Uterus (tissue), 4 donors: Measurements from ENCODE around the gene GALNT1. TPM values are rescaled to one million over a fixed set of nuclear protein-coding genes. Genes with fewer than 3 reads are reported as not detected.

Experiments
- DNase-seq, 2 donors: peaks; one replicate each; pipeline ENCODE4 v3.0.0-alpha.2; 2019 to 2020
- H3K27ac ChIP-seq, 2 donors: fragments of 200-600 bp; sonication (generic); 1 replicate in 1 of 2; 2 replicates in 1 of 2; pipeline ENCODE4 v1.5.1; 2016 to 2018
- H3K27me3 ChIP-seq, 2 donors: fragments of 200-600 bp; sonication (generic); one replicate each; pipeline ENCODE4 v1.5.1; 2018 to 2019; ENCODE audit warnings: control low read depth in 1 of 2
- H3K36me3 ChIP-seq, 2 donors: fragments of 200-600 bp; sonication (generic); one replicate each; pipeline ENCODE4 v1.5.1; 2019; ENCODE audit warnings: control low read depth in 1 of 2
- H3K4me1 ChIP-seq, 2 donors: fragments of 200-600 bp; sonication (generic); one replicate each; pipeline ENCODE4 v1.5.1; 2018 to 2019; ENCODE audit warnings: control low read depth in 1 of 2
- H3K4me3 ChIP-seq, 2 donors: fragments of 200-600 bp; sonication (generic); 1 replicate in 1 of 2; 2 replicates in 1 of 2; pipeline ENCODE4 v1.5.1; 2018 to 2019; ENCODE audit warnings: mild to moderate bottlenecking in 1 of 2
- H3K9me3 ChIP-seq, 2 donors: fragments of 200-600 bp; sonication (generic); one replicate each; pipeline ENCODE4 v1.5.1; 2019; ENCODE audit warnings: control low read depth in 1 of 2
- CTCF ChIP-seq, 4 experiments: fragments of 200-600 bp in 2 of 4; fragments of 450-650 bp in 2 of 4; sonication (generic) in 2 of 4; IDR thresholded peaks; one replicate each; pipeline ENCODE4 v1.5.1; 2016 to 2019; ENCODE audit warnings: antibody characterized with exemption in 4 of 4, mild to moderate bottlenecking in 2 of 4, moderate library complexity in 1 of 4
- POLR2A ChIP-seq, 2 donors: fragments of 450-650 bp; IDR thresholded peaks; one replicate each; pipeline ENCODE4 v1.6.1; 2016; ENCODE audit warnings: antibody characterized with exemption in 2 of 2, mild to moderate bottlenecking in 1 of 2, moderate library complexity in 1 of 2
- intact Hi-C: fragments of 100-400 bp; cut with DNase I; formaldehyde crosslinking; loops from one replicate; pipeline ENCODE4 v1.15.1; 2023; ENCODE audit warnings: low total_unique reads
- total RNA-seq, 4 donors: library from RNA; depleted of rRNA in 3 of 4; stranded (reverse); fragments of >200 nt in 3 of 4; gene quantifications; one replicate each; pipeline versions ENCODE4 v1.1.0 to v1.2.4, GENCODE V29; 2014 to 2023
- donor health status: DM: yes; HTN: yes; CAD: no.

GALNT1 gene
- total RNA-seq, 4 donors from 2014 or later, result 13.6 to 98.2 (median 33.3) TPM

- no peaks in the 10 kb centered on the region for H3K4me1 ChIP-seq
- intact Hi-C loops, result no loop called here
- H3K27ac ChIP-seq, result no peak overlapping the region
- no peaks in the 10 kb centered on the region for H3K9me3 ChIP-seq
- TF ChIP-seq CTCF (IDR thresholded peaks at IDR 0.05), result no peak
- no peak for TF ChIP-seq POLR2A (IDR thresholded peaks at IDR 0.05)
- no peaks in the 10 kb centered on the region for H3K27me3 ChIP-seq
- DNase-seq, result no peak
- H3K4me3 ChIP-seq, result no peak overlapping the region
- H3K36me3 ChIP-seq, result no peaks in the 10 kb centered on the region
Measured at GRCh38 chr18:35588995-35589394, 7.5 kb downstream of the GALNT1 start.

GRCh38 chr18:35589546-35589945 lies 8.0 kb downstream of the GALNT1 start:
- no peak overlapping the region for H3K27ac ChIP-seq
- intact Hi-C loops, result no loop called here
- H3K27me3 ChIP-seq, result no peaks in the 10 kb centered on the region
- DNase-seq, result no peak
- H3K9me3 ChIP-seq, result no peaks in the 10 kb centered on the region
- no peak overlapping the region for H3K4me3 ChIP-seq
- H3K4me1 ChIP-seq, result no peaks in the 10 kb centered on the region
- TF ChIP-seq CTCF (IDR thresholded peaks at IDR 0.05), result no peak
- no peak for TF ChIP-seq POLR2A (IDR thresholded peaks at IDR 0.05)
- no peaks in the 10 kb centered on the region for H3K36me3 ChIP-seq

GRCh38 chr18:35590935-35591334 lies 9.4 kb downstream of the GALNT1 start:
- intact Hi-C loops, result no loop called here

GRCh38 chr18:35592298-35592697 lies 10.8 kb downstream of the GALNT1 start:
- H3K27ac ChIP-seq, result no peak overlapping the region
- DNase-seq, result no peak
- H3K4me1 ChIP-seq, result no peaks in the 10 kb centered on the region
- H3K4me3 ChIP-seq, result no peak overlapping the region
- no peaks in the 10 kb centered on the region for H3K36me3 ChIP-seq
- no peaks in the 10 kb centered on the region for H3K9me3 ChIP-seq
- H3K27me3 ChIP-seq, result no peaks in the 10 kb centered on the region
- intact Hi-C loops, result no loop called here
- TF ChIP-seq CTCF (IDR thresholded peaks at IDR 0.05) (no peak), POLR2A (IDR thresholded peaks at IDR 0.05) (no peak)

More at GRCh38 chr18:35590935-35591334, 9.4 kb downstream of the GALNT1 start:
- Histone ChIP-seq H3K27ac (no peak overlapping the region), H3K4me1 (no peaks in the 10 kb centered on the region), H3K9me3 (no peaks in the 10 kb centered on the region), H3K4me3 (no peak overlapping the region), H3K36me3 (no peaks in the 10 kb centered on the region), H3K27me3 (no peaks in the 10 kb centered on the region)
- no peak for TF ChIP-seq CTCF (IDR thresholded peaks at IDR 0.05)
- no peak for TF ChIP-seq POLR2A (IDR thresholded peaks at IDR 0.05)
- DNase-seq, result no peak

- no peaks in the 10 kb centered on the region for H3K4me1 ChIP-seq
- H3K9me3 ChIP-seq, result no peaks in the 10 kb centered on the region
- TF ChIP-seq POLR2A (IDR thresholded peaks at IDR 0.05) (no peak), CTCF (IDR thresholded peaks at IDR 0.05) (no peak)
- no peaks in the 10 kb centered on the region for H3K27me3 ChIP-seq
- intact Hi-C loops, result no loop called here
- H3K27ac ChIP-seq, result no peak overlapping the region
- no peak overlapping the region for H3K4me3 ChIP-seq
- no peaks in the 10 kb centered on the region for H3K36me3 ChIP-seq
- no peak for DNase-seq
Measured at GRCh38 chr18:35593859-35594258, 12.3 kb downstream of the GALNT1 start.
